Psoas muscle (tissue), 8 donors: ENCODE results near the gene KCNJ9. TPM values are rescaled to one million over a fixed set of nuclear protein-coding genes. Genes with fewer than 3 reads are reported as not detected.

ENCODE experiments used
- ATAC-seq, 4 donors: fragments of 200-7000 bp; cut with Tn5 transposase; one replicate each; pipeline ENCODE4 v1.9.1; 2020; ENCODE audit warnings: moderate library complexity in 3 of 4, mild to moderate bottlenecking in 2 of 4
- DNase-seq, 2 donors: peaks; one replicate each; pipeline ENCODE4 v3.0.0-alpha.2; 2020
- H3K27ac ChIP-seq: fragments of 200-600 bp; one replicate; pipeline ENCODE4 v1.8.0; 2022
- H3K27me3 ChIP-seq, 3 donors: fragments of 200-600 bp in 1 of 3; one replicate each; pipeline versions ENCODE4 v1.6.1 to v1.8.0; 2013 to 2022; ENCODE audit warnings: low read length in 2 of 3, mild to moderate bottlenecking in 2 of 3, moderate library complexity in 1 of 3; ENCODE audit not compliant: insufficient read depth in 3 of 3
- H3K36me3 ChIP-seq, 2 donors: fragments of 200-600 bp in 1 of 2; one replicate each; pipeline versions ENCODE4 v1.6.1 to v1.8.0; 2013 to 2022; ENCODE audit warnings: low read depth in 1 of 2, mild to moderate bottlenecking in 1 of 2, moderate library complexity in 1 of 2; ENCODE audit not compliant: insufficient read depth in 1 of 2
- H3K4me1 ChIP-seq: fragments of 200-600 bp; one replicate; pipeline ENCODE4 v1.8.0; 2022
- H3K4me3 ChIP-seq: fragments of 200-600 bp; one replicate; pipeline ENCODE4 v1.8.0; 2022; ENCODE audit warnings: mild to moderate bottlenecking
- H3K9me3 ChIP-seq: fragments of 200-600 bp; one replicate; pipeline ENCODE4 v1.8.0; 2022
- CTCF ChIP-seq: fragments of 200-600 bp; IDR thresholded peaks from one replicate; pipeline ENCODE4 v1.8.0; 2022; ENCODE audit warnings: antibody characterized with exemption
- WGBS, 3 donors: extraction: QIAGEN DNeasy Blood & Tissue Kit; methylation state at CpG; one replicate each; pipeline versions ENCODE4 v1.1.6 to v1.1.7; 2013; 5-methylcytosine and 5-hydroxymethylcytosine counted together
- intact Hi-C, 2 donors: fragments of 100-400 bp; cut with DNase I; formaldehyde crosslinking; loops; one replicate each; pipeline versions ENCODE4 v1.11.0 to v1.14.2; 2022
- polyA plus RNA-seq, 3 donors: library from polyadenylated mRNA; stranded (reverse); fragments of 200-250 nt; gene quantifications; one replicate each; pipeline ENCODE4 v1.2.3, GENCODE V29; 2013
- total RNA-seq, 4 donors: library from RNA; stranded (reverse); fragmentation: NEBNext Ultra II Directional in 2 of 4; extraction: Animal tissue kit (Norgen Biotek cat#: 25700) in 2 of 4; gene quantifications; one replicate each; pipeline versions ENCODE4 v1.2.1 to v1.2.4, GENCODE V29; 2021 to 2023
- donor health status: healthy with polysubstance abuse.
- donor health status: DM: no; HTN: no; CAD: no; lungs with moderate emphysema.
- donor health status: Bipolar disorder and iron deficiency.
- donor health status: healthy.
- donor health status: DM: yes; HTN: yes; CAD: no.
- donor health status: DM: no; HTN: no; CAD: no.
- donor health status: DM: no; HTN: no; CAD: no.
- donor health status: DM: yes; HTN: yes; CAD: no.

The KCNJ9 gene
- total and polyA plus RNA-seq, 7 donors = 0.01 to 0.04 TPM; not detected in 5

GRCh38 chr1:160136926-160137200 is 55.5 kb downstream of the KCNJ9 start:
- ATAC-seq = no peak
- no peaks in the 10 kb centered on the region for H3K27me3 ChIP-seq
- no peak overlapping the region for H3K4me3 ChIP-seq
- H3K4me1 ChIP-seq = peaks cover 49% of the 10 kb centered on the region
- H3K27ac ChIP-seq = peak overlapping the region; percentile 75
- no peak for DNase-seq
- H3K36me3 ChIP-seq = peaks cover 0 to 95% of the 10 kb centered on the region in 2 donors
- no peak for TF ChIP-seq CTCF
- H3K9me3 ChIP-seq = no peaks in the 10 kb centered on the region
- intact Hi-C loops = no loop called here
- 51 to 67% (median 52%) methylated on average over 5 of the region's 5 CpGs for WGBS, 3 donors

- no peaks in the 10 kb centered on the region for H3K27me3 ChIP-seq
- ATAC-seq = peak; percentile 59 to 66 (median 62)
- H3K4me1 ChIP-seq = peaks cover 44% of the 10 kb centered on the region
- H3K36me3 ChIP-seq = peaks cover 0 to 97% of the 10 kb centered on the region in 2 donors
- H3K4me3 ChIP-seq = no peak overlapping the region
- no peaks in the 10 kb centered on the region for H3K9me3 ChIP-seq
- peak overlapping the region; percentile 75 for H3K27ac ChIP-seq
- intact Hi-C loops = no loop called here
- 45 to 74% (median 54%) methylated on average over 8 of the region's 8 CpGs for WGBS, 3 donors
- no peak for TF ChIP-seq CTCF
- no peak for DNase-seq
Measured at GRCh38 chr1:160137216-160137862, 56.0 kb downstream of the KCNJ9 start.

- 90 to 91% (median 90%) methylated on average over 8 of the region's 8 CpGs for WGBS, 3 donors
Measured at GRCh38 chr1:160139840-160140239, 58.5 kb downstream of the KCNJ9 start.

More at GRCh38 chr1:160139840-160140239, 58.5 kb downstream of the KCNJ9 start:
- ATAC-seq (no peak), DNase-seq (no peak)
- Histone ChIP-seq H3K4me3 (no peak overlapping the region), H3K27me3 (no peaks in the 10 kb centered on the region), H3K9me3 (no peaks in the 10 kb centered on the region), H3K27ac (peak overlapping the region; percentile 75), H3K36me3 (peaks cover 0 to 83% of the 10 kb centered on the region in 2 donors), H3K4me1 (peaks cover 24% of the 10 kb centered on the region)
- TF ChIP-seq CTCF = no peak
- intact Hi-C loops = no loop called here

Other genes with a start within 250 kb of the KCNJ9 start
- gene VSIG8, start 218.9 kb upstream of the KCNJ9 start, total RNA-seq = not detected
- not detected for gene VSIG8, start 218.9 kb upstream of the KCNJ9 start, polyA plus RNA-seq
- under 1 TPM in 1 of 4 donors, not detected in 3; 0.42 TPM for gene CFAP45, start 181.4 kb upstream of the KCNJ9 start, total RNA-seq
- gene CFAP45, start 181.4 kb upstream of the KCNJ9 start, polyA plus RNA-seq = under 1 TPM; 0.04 to 0.25 (median 0.13) TPM
- 10 to 100 TPM; 42.8 to 61.3 (median 45.6) TPM for gene TAGLN2, start 156.0 kb upstream of the KCNJ9 start, total RNA-seq
- gene TAGLN2, start 156.0 kb upstream of the KCNJ9 start, polyA plus RNA-seq = 10 to 100 TPM; 29.6 to 91.6 (median 56.1) TPM
- not detected for gene IGSF9, start 135.9 kb upstream of the KCNJ9 start, total RNA-seq
- gene IGSF9, start 135.9 kb upstream of the KCNJ9 start, polyA plus RNA-seq = under 1 TPM in 2 of 3 donors, not detected in 1; 0.01 TPM
- gene SLAMF9, start 127.3 kb upstream of the KCNJ9 start, total RNA-seq = not detected
- gene SLAMF9, start 127.3 kb upstream of the KCNJ9 start, polyA plus RNA-seq = not detected
- 1 to 10 TPM in 3 of 4 donors, under 1 TPM in 1; 0.84 to 1.5 (median 1.4) TPM for gene PIGM, start 49.5 kb upstream of the KCNJ9 start, total RNA-seq
- 1 to 10 TPM in 2 of 3 donors, under 1 TPM in 1; 0.66 to 1.4 (median 1.3) TPM for gene PIGM, start 49.5 kb upstream of the KCNJ9 start, polyA plus RNA-seq
- gene KCNJ10, start 11.4 kb upstream of the KCNJ9 start, total RNA-seq = under 1 TPM in 2 of 4 donors, not detected in 2; 0.08 to 0.09 TPM
- gene KCNJ10, start 11.4 kb upstream of the KCNJ9 start, polyA plus RNA-seq = under 1 TPM in 2 of 3 donors, not detected in 1; 0.01 to 0.03 TPM
- gene IGSF8, start 17.1 kb downstream of the KCNJ9 start, total RNA-seq = 1 to 10 TPM; 4.3 to 8.6 (median 6.4) TPM
- gene IGSF8, start 17.1 kb downstream of the KCNJ9 start, polyA plus RNA-seq = 1 to 10 TPM; 4.9 to 6.5 (median 6.4) TPM
- gene ATP1A2, start 34.2 kb downstream of the KCNJ9 start, total RNA-seq = 1,000 to 10,000 TPM in 1 of 4 donors, 100 to 1,000 TPM in 3; 523 to 1,040 (median 587) TPM
- 100 to 1,000 TPM in 2 of 3 donors, 10 to 100 TPM in 1; 52.5 to 194 (median 162) TPM for gene ATP1A2, start 34.2 kb downstream of the KCNJ9 start, polyA plus RNA-seq
- 1 to 10 TPM in 1 of 4 donors, under 1 TPM in 3; 0.07 to 2.0 (median 0.38) TPM for gene ATP1A4, start 70.1 kb downstream of the KCNJ9 start, total RNA-seq
- 1 to 10 TPM in 1 of 3 donors, under 1 TPM in 2; 0.03 to 1.3 (median 0.13) TPM for gene ATP1A4, start 70.1 kb downstream of the KCNJ9 start, polyA plus RNA-seq
- 100 to 1,000 TPM; 399 to 903 (median 583) TPM for gene CASQ1, start 109.0 kb downstream of the KCNJ9 start, total RNA-seq
- gene CASQ1, start 109.0 kb downstream of the KCNJ9 start, polyA plus RNA-seq = 100 to 1,000 TPM; 171 to 412 (median 329) TPM
- gene PEA15, start 123.8 kb downstream of the KCNJ9 start, total RNA-seq = 100 to 1,000 TPM in 2 of 4 donors, 10 to 100 TPM in 2; 51.2 to 232 (median 95.8) TPM
- 100 to 1,000 TPM in 1 of 3 donors, 10 to 100 TPM in 2; 83.4 to 111 (median 95.9) TPM for gene PEA15, start 123.8 kb downstream of the KCNJ9 start, polyA plus RNA-seq
- 100 to 1,000 TPM; 135 to 204 (median 188) TPM for gene DCAF8, start 181.0 kb downstream of the KCNJ9 start, total RNA-seq
- 100 to 1,000 TPM in 2 of 3 donors, 10 to 100 TPM in 1; 45.4 to 187 (median 106) TPM for gene DCAF8, start 181.0 kb downstream of the KCNJ9 start, polyA plus RNA-seq
- 10 to 100 TPM; 75.3 to 85.4 (median 78.2) TPM for gene PEX19, start 203.6 kb downstream of the KCNJ9 start, total RNA-seq
- 100 to 1,000 TPM in 1 of 3 donors, 10 to 100 TPM in 2; 30.2 to 117 (median 52.7) TPM for gene PEX19, start 203.6 kb downstream of the KCNJ9 start, polyA plus RNA-seq